Activated CD8-positive, alpha-beta memory T cell treated with anti-CD3 and anti-CD28 coated beads, Interleukin-2, amount 50 U/mL, for 4 hours (primary cell): ENCODE data around the gene EFNA2.
"Not testable (repeated sequence)": the region's sequence is repeated elsewhere in the genome, so short reads cannot be mapped to it uniquely, and the experiment has no call there.

ENCODE experiments used
- DNase-seq: peaks from one replicate; pipeline ENCODE4 v3.0.0-alpha.2; 2020

Gene EFNA2

GRCh38 chr19:1322198-1322981 lies 36.7 kb downstream of the EFNA2 start:
- DNase-seq, result no peak

DNA sequence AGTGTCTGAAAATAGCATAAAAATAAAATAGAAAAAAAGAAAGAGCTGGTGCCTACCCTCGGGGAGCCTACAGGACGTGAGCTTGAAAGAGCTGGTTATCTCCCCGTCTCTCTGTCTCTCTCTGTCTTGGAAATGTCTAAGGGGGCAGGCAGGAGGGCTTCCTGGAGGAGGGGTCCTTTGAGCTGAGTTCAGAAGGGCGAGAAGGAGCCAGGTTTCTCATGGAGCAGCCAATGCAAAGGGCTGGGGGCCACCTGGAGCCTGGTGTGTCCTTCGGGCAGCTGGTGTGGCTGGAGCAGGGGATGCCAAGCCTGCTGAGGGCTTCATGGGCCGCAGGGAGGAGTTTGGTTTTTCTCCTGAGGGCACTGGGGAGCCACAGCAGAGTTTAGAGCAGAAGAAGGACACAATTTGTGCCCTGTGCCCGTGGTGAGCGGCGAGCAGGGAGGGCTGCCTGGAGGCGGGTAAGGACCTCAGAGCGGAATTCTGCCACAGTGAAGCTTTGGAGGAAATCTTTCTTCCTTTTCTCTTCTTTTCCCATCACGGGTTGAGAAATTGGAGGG lies 38.7 kb downstream of the EFNA2 start:
- no peak for DNase-seq

GRCh38 chr19:1324806-1325567 lies 39.3 kb downstream of the EFNA2 start:
- DNase-seq, result peak; percentile 40

- DNase-seq, result no peak
Observed at GRCh38 chr19:1325568-1326294, 40.1 kb downstream of the EFNA2 start.

DNA sequence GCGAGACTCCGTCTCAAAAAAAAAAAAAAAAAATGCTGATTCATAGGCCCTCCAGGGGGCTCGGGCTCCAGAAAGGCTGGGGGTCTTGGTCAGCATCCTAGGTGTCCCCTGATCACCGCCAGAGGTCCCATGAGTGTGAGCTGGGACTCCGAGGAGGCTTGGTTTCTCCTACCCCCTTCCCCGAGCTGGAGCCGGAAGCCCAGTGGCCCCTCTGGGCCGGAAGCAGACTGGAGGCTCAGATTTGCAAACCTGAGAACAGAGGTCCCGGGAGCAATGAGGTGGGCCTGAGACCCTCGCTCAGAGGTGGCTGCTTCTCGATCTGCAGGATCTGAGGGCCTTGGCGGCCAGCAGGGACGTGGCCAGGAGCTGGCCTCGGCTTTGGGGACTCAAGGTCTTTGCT lies 41.5 kb downstream of the EFNA2 start:
- no peak for DNase-seq

GRCh38 chr19:1332208-1332607 lies 46.5 kb downstream of the EFNA2 start:
- DNase-seq, result not testable (repeated sequence)

GRCh38 chr19:1336079-1336684 lies 50.5 kb downstream of the EFNA2 start:
- no peak for DNase-seq

- no peak for DNase-seq
Observed at GRCh38 chr19:1340681-1341469, 55.2 kb downstream of the EFNA2 start.

DNA sequence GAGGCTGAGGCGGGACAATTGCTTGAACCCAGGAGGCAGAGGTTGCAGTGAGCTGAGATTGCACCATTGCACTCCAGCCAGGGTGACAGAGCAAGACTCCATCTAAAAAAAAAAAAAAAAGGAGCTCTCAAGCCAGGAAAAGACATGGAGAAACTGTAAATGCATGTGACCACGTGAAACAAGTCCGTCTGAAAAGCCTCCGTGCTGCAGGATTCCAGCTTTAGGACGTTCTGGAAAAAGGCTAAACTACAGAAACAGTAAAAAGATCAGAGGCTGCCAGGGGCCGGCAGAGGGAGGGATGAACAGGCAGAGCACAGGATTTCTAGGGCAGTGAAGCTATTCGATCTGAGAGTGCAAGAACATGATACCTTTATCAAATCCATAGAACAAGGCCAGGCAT lies 57.4 kb downstream of the EFNA2 start:
- DNase-seq, result no peak

GRCh38 chr19:1349211-1349610 lies 63.5 kb downstream of the EFNA2 start:
- DNase-seq, result no peak

DNA sequence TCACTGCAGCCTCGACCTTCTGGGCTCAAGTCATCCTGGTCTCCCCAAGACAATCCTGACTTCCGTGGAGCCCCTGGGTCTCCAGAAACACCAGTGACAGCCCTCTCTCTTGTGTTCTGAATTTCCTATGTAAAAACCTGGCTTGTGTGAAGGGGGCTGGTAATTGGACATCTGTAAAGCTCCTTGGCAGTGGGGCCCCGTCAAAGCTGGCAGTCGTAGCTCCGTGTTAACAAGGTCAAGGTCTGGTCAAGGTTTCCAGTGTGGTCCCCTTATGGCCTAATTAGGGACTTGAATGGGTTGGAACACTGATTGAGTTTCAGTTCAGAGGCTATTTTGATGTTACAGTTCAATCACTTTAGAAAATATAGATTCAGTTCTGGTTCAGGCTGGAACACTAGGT lies 65.2 kb downstream of the EFNA2 start:
- no peak for DNase-seq
